ENCODE results near the gene CYTH1. TPM values are rescaled to one million over a fixed set of nuclear protein-coding genes. Genes with fewer than 3 reads are reported as not detected.

Gene CYTH1
- total and polyA plus RNA-seq, 10 of the 15 experiments (the other 5 are each of a cell fraction or from before 2014, with no cell fraction given), result 6.6 to 188 (median 145) TPM

DNA sequence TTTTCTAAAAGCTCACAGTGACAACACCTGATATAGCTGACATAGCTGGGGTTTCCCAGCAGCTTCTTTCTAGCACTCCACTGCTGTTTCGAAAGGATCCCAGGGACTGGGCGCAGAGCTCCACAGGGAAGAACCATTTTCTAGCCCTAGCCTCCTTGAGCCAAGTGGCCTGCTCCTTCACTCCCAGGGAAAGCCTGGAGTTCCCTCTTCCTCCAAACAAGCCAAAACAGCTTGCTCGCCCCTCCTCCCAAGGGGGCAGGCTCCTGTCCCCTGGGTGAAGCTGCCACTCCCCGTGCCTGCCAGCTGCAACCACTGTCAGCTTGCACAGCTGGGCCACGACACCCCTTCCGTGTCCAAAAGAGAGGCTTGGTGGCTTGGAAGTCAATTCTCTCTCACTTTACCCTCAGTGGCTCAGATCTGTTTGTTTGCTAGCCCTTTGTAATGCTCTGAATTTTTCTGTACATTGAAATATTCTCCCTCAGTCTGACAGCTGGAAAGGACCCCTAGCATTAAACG, 59.8 kb downstream of the CYTH1 start (continued):
- TF ChIP-seq EED (IDR thresholded peaks at IDR 0.05; ENCODE audit: low read depth), result peak; percentile 49; the same call in 1 of the 2 replicates

DNA sequence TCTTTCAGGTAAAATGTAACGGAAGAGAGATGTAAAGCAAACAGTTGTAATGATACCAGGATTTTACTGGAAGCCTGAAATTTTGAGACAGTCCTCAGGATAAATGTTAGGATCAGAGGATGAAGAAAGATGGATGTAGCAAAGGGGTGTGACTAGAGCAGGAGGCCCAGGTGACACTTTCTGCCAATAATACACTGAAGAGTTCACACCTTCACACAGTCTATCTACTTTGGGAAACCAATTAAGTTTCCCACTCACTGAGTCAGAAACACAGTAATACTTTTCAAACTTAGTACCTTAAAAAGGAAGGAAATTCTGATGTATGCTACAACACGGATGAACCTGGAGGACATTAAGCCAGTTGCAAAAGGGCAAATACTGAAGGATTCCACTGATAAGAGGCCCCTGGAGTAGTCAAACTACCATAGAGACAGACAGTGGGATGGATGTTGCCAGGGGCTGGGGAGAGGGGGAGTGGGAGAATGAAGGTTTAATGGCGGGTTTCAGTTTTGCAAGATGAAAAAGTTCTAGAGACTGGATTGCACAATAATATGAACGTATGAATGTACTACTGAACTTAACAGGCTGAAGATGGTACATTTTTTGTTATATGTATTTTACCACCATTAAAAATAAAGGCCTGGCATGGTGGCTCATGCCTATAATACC, 62.3 kb downstream of the CYTH1 start:
- Histone ChIP-seq H3K9ac (ENCODE audit: control insufficient read depth, insufficient read depth, low read length) (peak overlapping the region; percentile 18; the same call in 1 of the 2 replicates), H3K4me3 (peak overlapping the region; percentile 23; the same call in 1 of the 2 replicates), H3K36me3 (ENCODE audit: control insufficient read depth in 2 of 2, insufficient read depth in 2 of 2, low read length in 1 of 2) (peaks cover 0 to 14% of the 10 kb centered on the region in 2 experiments; a peak in 3 of 4 replicates), H2AFZ (ENCODE audit: control insufficient read depth, low read depth, low read length) (no peak overlapping the region), H3K27ac (ENCODE audit: control insufficient read depth, insufficient read depth) (peak overlapping the region; percentile 87; the same call in 1 of the 2 replicates), H4K20me1 (ENCODE audit: control insufficient read depth, insufficient read depth) (no peaks in the 10 kb centered on the region), H3K79me2 (ENCODE audit: control insufficient read depth, insufficient read depth, low read length) (peaks cover 100% of the 10 kb centered on the region), H3K4me1 (ENCODE audit: control insufficient read depth, insufficient read depth, low read length) (peaks cover 83% of the 10 kb centered on the region), H3K27me3 (replicated peaks in 1 of 2; ENCODE audit: control insufficient read depth in 2 of 2, insufficient read depth in 2 of 2, low read length in 1 of 2) (no peaks in the 10 kb centered on the region), H3K4me2 (ENCODE audit: control insufficient read depth, insufficient read depth) (peak overlapping the region; percentile 90), H3K9me3 (replicated peaks; ENCODE audit: control insufficient read depth, insufficient read depth, low read length) (no peaks in the 10 kb centered on the region)
- 1% methylated on average over 4 of the region's 4 CpGs for WGBS (ENCODE audit: insufficient coverage, insufficient replicate concordance, low lambda C conversion rate, missing lambda C conversion rate)
- SMC1A ChIA-PET (ENCODE audit: uncharacterized antibody, unreplicated experiment), result interaction anchor here (0.6 to 16.2 kb wide), 4 partner anchors 9 to 16 kb away, joined by 3 to 490 read pairs (median 69); no protein-coding TSS in a partner anchor
- FAIRE-seq (no peak), ATAC-seq (no peak), DNase-seq (ENCODE audit: low read depth, low spot score) (no peak)
- RAD21 ChIA-PET (ENCODE audit: unreplicated experiment), result interaction anchor here (1.0 to 20.7 kb wide), 5 partner anchors 11 to 60 kb away, joined by 3 to 537 read pairs (median 12); no protein-coding TSS in a partner anchor
- POLR2A ChIA-PET, result interaction anchor here (0.7 to 13.9 kb wide), 6 partner anchors 9 to 24 kb away, joined by 3 to 384 read pairs (median 28); no protein-coding TSS in a partner anchor
- in situ Hi-C loops (cut with MboI), result no loop called here
- CTCF ChIA-PET, result interaction anchor here (0.9 to 8.1 kb wide), 5 partner anchors 12 to 124 kb away, joined by 3 to 78 read pairs (median 5); no protein-coding TSS in a partner anchor
- intact Hi-C loops (cut with micrococcal nuclease; ENCODE audit: unreplicated experiment), result no loop called here
- TF ChIP-seq RFX5 (IDR thresholded peaks at IDR 0.05; ENCODE audit: low read depth, low read length) (no peak), EED (IDR thresholded peaks at IDR 0.05; ENCODE audit: low read depth) (no peak), ATF7 (IDR thresholded peaks at IDR 0.05; ENCODE audit: low read depth) (no peak), PAX8 (IDR thresholded peaks at IDR 0.05) (no peak), ZNF622 (IDR thresholded peaks at IDR 0.05) (no peak), BMI1 (IDR thresholded peaks at IDR 0.05; ENCODE audit: borderline replicate concordance) (no peak), SREBF1 (IDR thresholded peaks at IDR 0.05; ENCODE audit: low read length) (no peak), IKZF1 (conservative IDR thresholded peaks at IDR 0.05) (peak; percentile 39; the same call in 1 of the 2 replicates), IKZF2 (IDR thresholded peaks at IDR 0.05) (peak in 1 of 2 experiments; percentile 10; a peak in 1 of 4 replicates)
- TF ChIP-seq, protein P1, sequence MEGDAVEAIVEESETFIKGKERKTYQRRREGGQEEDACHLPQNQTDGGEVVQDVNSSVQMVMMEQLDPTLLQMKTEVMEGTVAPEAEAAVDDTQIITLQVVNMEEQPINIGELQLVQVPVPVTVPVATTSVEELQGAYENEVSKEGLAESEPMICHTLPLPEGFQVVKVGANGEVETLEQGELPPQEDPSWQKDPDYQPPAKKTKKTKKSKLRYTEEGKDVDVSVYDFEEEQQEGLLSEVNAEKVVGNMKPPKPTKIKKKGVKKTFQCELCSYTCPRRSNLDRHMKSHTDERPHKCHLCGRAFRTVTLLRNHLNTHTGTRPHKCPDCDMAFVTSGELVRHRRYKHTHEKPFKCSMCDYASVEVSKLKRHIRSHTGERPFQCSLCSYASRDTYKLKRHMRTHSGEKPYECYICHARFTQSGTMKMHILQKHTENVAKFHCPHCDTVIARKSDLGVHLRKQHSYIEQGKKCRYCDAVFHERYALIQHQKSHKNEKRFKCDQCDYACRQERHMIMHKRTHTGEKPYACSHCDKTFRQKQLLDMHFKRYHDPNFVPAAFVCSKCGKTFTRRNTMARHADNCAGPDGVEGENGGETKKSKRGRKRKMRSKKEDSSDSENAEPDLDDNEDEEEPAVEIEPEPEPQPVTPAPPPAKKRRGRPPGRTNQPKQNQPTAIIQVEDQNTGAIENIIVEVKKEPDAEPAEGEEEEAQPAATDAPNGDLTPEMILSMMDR (IDR thresholded peaks at IDR 0.05 in 2 of 3, conservative IDR thresholded peaks at IDR 0.05 in 1 of 3; ENCODE audit: control insufficient read depth in 2 of 3, extremely low read depth in 1 of 3, insufficient read depth in 1 of 3, low read depth in 3 of 3, low read length in 3 of 3), result no peak
- TF ChIP-seq, protein P2, sequence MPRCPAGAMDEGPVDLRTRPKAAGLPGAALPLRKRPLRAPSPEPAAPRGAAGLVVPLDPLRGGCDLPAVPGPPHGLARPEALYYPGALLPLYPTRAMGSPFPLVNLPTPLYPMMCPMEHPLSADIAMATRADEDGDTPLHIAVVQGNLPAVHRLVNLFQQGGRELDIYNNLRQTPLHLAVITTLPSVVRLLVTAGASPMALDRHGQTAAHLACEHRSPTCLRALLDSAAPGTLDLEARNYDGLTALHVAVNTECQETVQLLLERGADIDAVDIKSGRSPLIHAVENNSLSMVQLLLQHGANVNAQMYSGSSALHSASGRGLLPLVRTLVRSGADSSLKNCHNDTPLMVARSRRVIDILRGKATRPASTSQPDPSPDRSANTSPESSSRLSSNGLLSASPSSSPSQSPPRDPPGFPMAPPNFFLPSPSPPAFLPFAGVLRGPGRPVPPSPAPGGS (IDR thresholded peaks at IDR 0.05; ENCODE audit: borderline replicate concordance, insufficient read depth, low read depth, low read length, poor library complexity, severe bottlenecking), result no peak
- TF ChIP-seq, protein P3, sequence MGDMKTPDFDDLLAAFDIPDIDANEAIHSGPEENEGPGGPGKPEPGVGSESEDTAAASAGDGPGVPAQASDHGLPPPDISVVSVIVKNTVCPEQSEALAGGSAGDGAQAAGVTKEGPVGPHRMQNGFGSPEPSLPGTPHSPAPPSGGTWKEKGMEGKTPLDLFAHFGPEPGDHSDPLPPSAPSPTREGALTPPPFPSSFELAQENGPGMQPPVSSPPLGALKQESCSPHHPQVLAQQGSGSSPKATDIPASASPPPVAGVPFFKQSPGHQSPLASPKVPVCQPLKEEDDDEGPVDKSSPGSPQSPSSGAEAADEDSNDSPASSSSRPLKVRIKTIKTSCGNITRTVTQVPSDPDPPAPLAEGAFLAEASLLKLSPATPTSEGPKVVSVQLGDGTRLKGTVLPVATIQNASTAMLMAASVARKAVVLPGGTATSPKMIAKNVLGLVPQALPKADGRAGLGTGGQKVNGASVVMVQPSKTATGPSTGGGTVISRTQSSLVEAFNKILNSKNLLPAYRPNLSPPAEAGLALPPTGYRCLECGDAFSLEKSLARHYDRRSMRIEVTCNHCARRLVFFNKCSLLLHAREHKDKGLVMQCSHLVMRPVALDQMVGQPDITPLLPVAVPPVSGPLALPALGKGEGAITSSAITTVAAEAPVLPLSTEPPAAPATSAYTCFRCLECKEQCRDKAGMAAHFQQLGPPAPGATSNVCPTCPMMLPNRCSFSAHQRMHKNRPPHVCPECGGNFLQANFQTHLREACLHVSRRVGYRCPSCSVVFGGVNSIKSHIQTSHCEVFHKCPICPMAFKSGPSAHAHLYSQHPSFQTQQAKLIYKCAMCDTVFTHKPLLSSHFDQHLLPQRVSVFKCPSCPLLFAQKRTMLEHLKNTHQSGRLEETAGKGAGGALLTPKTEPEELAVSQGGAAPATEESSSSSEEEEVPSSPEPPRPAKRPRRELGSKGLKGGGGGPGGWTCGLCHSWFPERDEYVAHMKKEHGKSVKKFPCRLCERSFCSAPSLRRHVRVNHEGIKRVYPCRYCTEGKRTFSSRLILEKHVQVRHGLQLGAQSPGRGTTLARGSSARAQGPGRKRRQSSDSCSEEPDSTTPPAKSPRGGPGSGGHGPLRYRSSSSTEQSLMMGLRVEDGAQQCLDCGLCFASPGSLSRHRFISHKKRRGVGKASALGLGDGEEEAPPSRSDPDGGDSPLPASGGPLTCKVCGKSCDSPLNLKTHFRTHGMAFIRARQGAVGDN (IDR thresholded peaks at IDR 0.05), result no peak
- BruUV-seq (replicated peaks), result no TSS peak

Data from GM12878 (cell line).